IMR-90 (cell line): ENCODE results near the gene TSPEAR. TPM values are rescaled to one million over a fixed set of nuclear protein-coding genes. Genes with fewer than 3 reads are reported as not detected.

Experiments used
- ATAC-seq: fragments of 200-7000 bp; cut with Tn5 transposase; 2 replicates; pipeline ENCODE4 v1.9.1; 2020; ENCODE audit warnings: low read depth, mild to moderate bottlenecking, moderate library complexity
- BruUV-seq: library from RNA; stranded (reverse); fragments of 400-500 nt; replicated peaks from 2 replicates; lab custom pipeline; 2021; lab: Mats Ljungman, UMichigan
- CTCF ChIA-PET: fragments of 300-600 bp; formaldehyde crosslinking; extraction: SDS; loops from one replicate; lab custom pipeline; 2021; ENCODE audit warnings: antibody characterized with exemption; lab: Yijun Ruan, JAX
- POLR2A ChIA-PET: fragments of 300-600 bp; sonication (Branson Sonifier 250); formaldehyde crosslinking; loops from one replicate; lab custom pipeline; 2022; ENCODE audit warnings: antibody characterized with exemption; ENCODE audit not compliant: unreplicated experiment; lab: Charles Lee
- DNase-seq: peaks from one replicate; pipeline ENCODE4 v3.0.0; 2013
- H2AFZ ChIP-seq: replicated peaks from 2 replicates; pipeline ENCODE3; 2013; ENCODE audit warnings: low read length, mild to moderate bottlenecking; ENCODE audit not compliant: poor library complexity
- H2AK5ac ChIP-seq: 2 replicates; pipeline ENCODE4 v1.6.1; 2013; ENCODE audit warnings: low read depth, low read length, inconsistent platforms
- H2AK9ac ChIP-seq: replicated peaks from 2 replicates; pipeline ENCODE3; 2013; ENCODE audit warnings: mild to moderate bottlenecking, low read depth, low read length, moderate library complexity; ENCODE audit not compliant: poor library complexity
- H2BK120ac ChIP-seq: 2 replicates; pipeline ENCODE4 v1.6.1; 2013; ENCODE audit warnings: low read depth, low read length, inconsistent platforms
- H2BK15ac ChIP-seq: 3 replicates; pipeline ENCODE4 v1.6.1; 2013; ENCODE audit warnings: low read depth, low read length, inconsistent platforms
- H2BK20ac ChIP-seq: 2 replicates; pipeline ENCODE4 v1.6.1; 2013; ENCODE audit warnings: low read depth, mild to moderate bottlenecking, inconsistent platforms, low read length, moderate library complexity
- H2BK5ac ChIP-seq: 2 replicates; pipeline ENCODE4 v1.6.1; 2013; ENCODE audit warnings: mild to moderate bottlenecking, low read depth, low read length, inconsistent platforms; ENCODE audit not compliant: poor library complexity, severe bottlenecking
- H3K14ac ChIP-seq: replicated peaks from 2 replicates; pipeline ENCODE4 v1.6.1; 2013; ENCODE audit warnings: low read depth, low read length, inconsistent platforms
- H3K18ac ChIP-seq: 2 replicates; pipeline ENCODE4 v1.6.1; 2013; ENCODE audit warnings: low read depth, low read length, control low read depth
- H3K23ac ChIP-seq: 2 replicates; pipeline ENCODE4 v1.6.1; 2013; ENCODE audit warnings: low read depth, low read length, inconsistent platforms
- H3K27ac ChIP-seq: 2 replicates; pipeline ENCODE4 v1.5.1; 2013; ENCODE audit warnings: mild to moderate bottlenecking, control low read depth, low read length; ENCODE audit not compliant: insufficient read depth
- H3K27me3 ChIP-seq: 2 replicates; pipeline ENCODE4 v1.6.1; 2013; ENCODE audit warnings: low read length; ENCODE audit not compliant: control insufficient read depth, insufficient read depth
- H3K36me3 ChIP-seq: 2 replicates; pipeline ENCODE4 v1.6.1; 2013; ENCODE audit warnings: low read length, mixed read lengths; ENCODE audit not compliant: control insufficient read depth, insufficient read depth
- H3K4ac ChIP-seq: 2 replicates; pipeline ENCODE4 v1.6.1; 2013; ENCODE audit warnings: low read depth, low read length, inconsistent platforms
- H3K4me1 ChIP-seq: 2 replicates; pipeline ENCODE4 v1.6.1; 2013; ENCODE audit warnings: low read length, mixed read lengths; ENCODE audit not compliant: control insufficient read depth, insufficient read depth
- H3K4me2 ChIP-seq: 2 replicates; pipeline ENCODE4 v1.6.1; 2013; ENCODE audit warnings: low read depth, mild to moderate bottlenecking, control low read depth, low read length, moderate library complexity
- H3K4me3 ChIP-seq: 2 replicates; pipeline ENCODE4 v1.5.1; 2013; ENCODE audit warnings: low read depth, mild to moderate bottlenecking, control low read depth, low read length, moderate library complexity; ENCODE audit not compliant: insufficient read depth
- H3K56ac ChIP-seq: 2 replicates; pipeline ENCODE4 v1.6.1; 2013; ENCODE audit warnings: low read length, inconsistent platforms; ENCODE audit not compliant: insufficient read depth; ENCODE audit errors: extremely low read depth
- H3K79me1 ChIP-seq, 2 experiments: 2 replicates each; pipeline ENCODE4 v1.6.1; 2013; ENCODE audit warnings: low read length in 2 of 2, inconsistent platforms in 1 of 2, low read depth in 1 of 2
- H3K9ac ChIP-seq: 2 replicates; pipeline ENCODE4 v1.6.1; 2013; ENCODE audit warnings: low read depth, low read length, control low read depth
- H3K9me1 ChIP-seq: 2 replicates; pipeline ENCODE4 v1.6.1; 2013; ENCODE audit warnings: low read length, inconsistent platforms; ENCODE audit not compliant: insufficient read depth
- H3K9me3 ChIP-seq: 2 replicates; pipeline ENCODE4 v1.6.1; 2013; ENCODE audit warnings: low read length; ENCODE audit not compliant: control insufficient read depth, insufficient read depth
- H4K20me1 ChIP-seq: 2 replicates; pipeline ENCODE4 v1.6.1; 2013; ENCODE audit warnings: low read length, inconsistent platforms; ENCODE audit not compliant: insufficient read depth
- H4K5ac ChIP-seq: 2 replicates; pipeline ENCODE4 v1.6.1; 2013; ENCODE audit warnings: mild to moderate bottlenecking, low read depth, low read length, control low read depth
- H4K8ac ChIP-seq, 2 experiments: 2 replicates each; pipeline ENCODE4 v1.6.1; 2013; ENCODE audit warnings: low read depth in 2 of 2, low read length in 2 of 2, control low read depth in 1 of 2, inconsistent platforms in 1 of 2
- H4K91ac ChIP-seq: 2 replicates; pipeline ENCODE4 v1.6.1; 2013; ENCODE audit warnings: low read depth, low read length, inconsistent platforms; ENCODE audit not compliant: insufficient read depth
- CHD1 ChIP-seq: IDR thresholded peaks from 2 replicates; pipeline ENCODE4 v1.6.1; 2012; ENCODE audit warnings: low read depth, low read length, improper control_type of control experiment
- CTCF ChIP-seq: conservative IDR thresholded peaks from 2 replicates; pipeline ENCODE4 v1.5.1; 2012; ENCODE audit warnings: mild to moderate bottlenecking, low read depth, low read length, improper control_type of control experiment
- MAFK ChIP-seq: IDR thresholded peaks from 2 replicates; pipeline ENCODE4 v1.6.1; 2012; ENCODE audit warnings: low read depth, low read length, improper control_type of control experiment
- POLR2A ChIP-seq: IDR thresholded peaks from 2 replicates; pipeline ENCODE4 v1.6.1; 2012; ENCODE audit warnings: mild to moderate bottlenecking, low read depth, low read length
- USF2 ChIP-seq: fragments of 150-350 bp; IDR thresholded peaks from 2 replicates; pipeline ENCODE4 v1.6.1; 2017; ENCODE audit warnings: mild to moderate bottlenecking, antibody characterized with exemption, low read length, low read depth
- WGBS, 2 experiments: methylation state at CpG; one replicate each; pipeline versions ENCODE4 v1.1.5 to v1.1.7; 2013; ENCODE audit warnings: missing lambda C conversion rate in 2 of 2; ENCODE audit not compliant: insufficient read length in 1 of 2; ENCODE audit errors: extremely low coverage in 2 of 2; 5-methylcytosine and 5-hydroxymethylcytosine counted together
- dilution Hi-C: fragments of 300-500 bp; cut with HindIII; formaldehyde crosslinking; loops from one replicate; pipeline ENCODE4 v1.14.3; 2018; ENCODE audit warnings: low sequenced_read_pairs; ENCODE audit not compliant: unreplicated experiment
- in situ Hi-C: fragments of 300-500 bp; cut with MboI; formaldehyde crosslinking; loops from 3 replicates; pipeline ENCODE4 v1.14.3; 2019; ENCODE audit warnings: low sequenced_read_pairs, inconsistent platforms, mixed read lengths
- intact Hi-C: fragments of 100-400 bp; cut with micrococcal nuclease; formaldehyde crosslinking; loops from 2 replicates; pipeline ENCODE4 v1.10.0; 2022
- polyA plus RNA-seq, 3 experiments: library from polyadenylated mRNA; depleted of rRNA; stranded (reverse); fragments of >200 nt; gene quantifications; 2 replicates each; pipeline ENCODE4 v1.2.3, GENCODE V29; 2012; ENCODE audit warnings: low replicate concordance in 1 of 3
- total RNA-seq: library from RNA; depleted of rRNA; stranded (reverse); fragments of >200 nt; gene quantifications from 2 replicates; pipeline ENCODE4 v1.2.3, GENCODE V29; 2012

The TSPEAR gene
- total and polyA plus RNA-seq, 2 of the 4 experiments (the other 2 are of a cell fraction) = not detected

DNA sequence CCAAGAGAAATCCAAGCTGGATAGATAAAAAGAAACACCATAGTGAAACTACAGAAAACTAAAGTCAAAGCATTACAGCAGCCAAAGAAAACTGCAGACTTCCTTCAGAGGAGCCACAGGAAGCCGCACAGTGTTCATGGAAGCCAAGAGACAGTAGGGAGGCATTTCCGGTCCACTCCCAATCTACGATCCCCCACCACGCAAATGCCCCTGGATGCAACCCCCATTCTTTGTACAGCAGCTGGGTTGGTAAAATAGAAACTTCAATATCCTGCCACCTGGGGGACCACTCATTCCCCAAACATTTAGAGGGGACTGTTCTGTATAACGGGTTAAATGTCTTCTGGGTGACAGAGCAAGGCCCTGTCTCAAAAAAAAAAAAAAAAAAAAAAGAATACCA, 43.9 kb upstream of the TSPEAR start:
- ATAC-seq = no peak
- Histone ChIP-seq H3K14ac (no peak overlapping the region), H2AK9ac (no peak overlapping the region), H2BK20ac (no peak overlapping the region), H3K79me1 (no peaks in the 10 kb centered on the region), H3K9me1 (peaks cover 2% of the 10 kb centered on the region; the same call in 1 of the 2 replicates), H4K20me1 (no peaks in the 10 kb centered on the region), H2AK5ac (no peak overlapping the region), H2BK15ac (no peak overlapping the region), H3K27me3 (peaks cover 21% of the 10 kb centered on the region), H3K4me1 (no peaks in the 10 kb centered on the region), H4K91ac (no peak overlapping the region), H3K18ac (no peak overlapping the region), H3K9me3 (0 out of 2 replicates have a peak, but pooled peaks cover 2% of the 10 kb centered on the region), H2BK5ac (no peak overlapping the region), H3K4me3 (no peak overlapping the region), H4K5ac (no peak overlapping the region), H2AFZ (no peak overlapping the region), H3K27ac (no peak overlapping the region), H4K8ac (no peak overlapping the region), H3K4me2 (no peak overlapping the region), H3K4ac (no peak overlapping the region), H3K23ac (no peak overlapping the region), H3K56ac (no peak overlapping the region), H3K9ac (no peak overlapping the region), H3K36me3 (no peaks in the 10 kb centered on the region), H2BK120ac (no peak overlapping the region)
- no CpG with 5 or more reads among the region's 5 CpGs for WGBS, 2 experiments
- intact Hi-C loops = no loop called here
- no peak for TF ChIP-seq USF2
- peak; percentile 26; the same call in 1 of the 2 replicates for TF ChIP-seq CTCF
- TF ChIP-seq CHD1 = no peak
- no peak for TF ChIP-seq POLR2A
- TF ChIP-seq MAFK = no peak
- ChIA-PET CTCF (interaction anchor here (0.6 kb wide), 1 partner anchor 13 kb away, joined by 3 read pairs; no protein-coding TSS in a partner anchor), POLR2A (no interaction called here)
- dilution Hi-C loops = no loop called here
- in situ Hi-C loops = no loop called here
- no peak for DNase-seq
- no TSS peak for BruUV-seq
